BE2C (cell line): ENCODE results near the gene GNG2.

ENCODE experiments used
- DNase-seq: peaks from one replicate; pipeline ENCODE4 v3.0.0-alpha.2; 2020
- H3K27me3 ChIP-seq: fragments of 250-450 bp; sonication (Bioruptor Pico); 2 replicates; pipeline ENCODE4 v1.5.1; 2020; ENCODE audit warnings: mild to moderate bottlenecking
- H3K36me3 ChIP-seq: fragments of 250-450 bp; sonication (Bioruptor Pico); 2 replicates; pipeline ENCODE4 v1.5.1; 2020; ENCODE audit warnings: mild to moderate bottlenecking
- H3K4me1 ChIP-seq: fragments of 250-450 bp; sonication (Bioruptor Pico); 2 replicates; pipeline ENCODE4 v1.5.1; 2020
- H3K4me3 ChIP-seq: 2 replicates; pipeline ENCODE4 v1.5.1; 2011; ENCODE audit warnings: low read depth, low read length
- H3K9me3 ChIP-seq: fragments of 250-450 bp; sonication (Bioruptor Pico); 2 replicates; pipeline ENCODE4 v1.5.1; 2020
- CTCF ChIP-seq: IDR thresholded peaks from 2 replicates; pipeline ENCODE4 v1.5.1; 2012; ENCODE audit warnings: mild to moderate bottlenecking, low read depth, low read length

GNG2 gene

GRCh38 chr14:52012635-52013034 is 152.2 kb downstream of the GNG2 start:
- Histone ChIP-seq H3K27me3 (no peaks in the 10 kb centered on the region), H3K4me3 (no peak overlapping the region), H3K36me3 (peaks cover 42% of the 10 kb centered on the region), H3K9me3 (no peaks in the 10 kb centered on the region), H3K4me1 (peaks cover 19% of the 10 kb centered on the region)
- peak; percentile 30 for DNase-seq
- 0 out of 2 replicates have a peak, but pooled peaks have one; percentile 9 for TF ChIP-seq CTCF

- DNase-seq = peak; percentile 56
- no peak overlapping the region for H3K4me3 ChIP-seq
- peaks cover 19% of the 10 kb centered on the region for H3K4me1 ChIP-seq
- no peaks in the 10 kb centered on the region for H3K27me3 ChIP-seq
- peak; percentile 65 for TF ChIP-seq CTCF
- H3K36me3 ChIP-seq = peaks cover 28% of the 10 kb centered on the region
- no peaks in the 10 kb centered on the region for H3K9me3 ChIP-seq
These were observed 153.7 kb downstream of the GNG2 start for GRCh38 chr14:52013984-52014600.

- H3K27me3 ChIP-seq = no peaks in the 10 kb centered on the region
- DNase-seq = peak; percentile 45
- peaks cover 21% of the 10 kb centered on the region for H3K36me3 ChIP-seq
- no peak for TF ChIP-seq CTCF
- no peaks in the 10 kb centered on the region for H3K9me3 ChIP-seq
- H3K4me3 ChIP-seq = no peak overlapping the region
- H3K4me1 ChIP-seq = peaks cover 19% of the 10 kb centered on the region
These were observed 154.3 kb downstream of the GNG2 start for GRCh38 chr14:52014601-52015267.

GRCh38 chr14:52015411-52016030 is 155.1 kb downstream of the GNG2 start:
- peaks cover 13% of the 10 kb centered on the region for H3K36me3 ChIP-seq
- TF ChIP-seq CTCF = peak; percentile 76
- peak; percentile 52 for DNase-seq
- H3K9me3 ChIP-seq = no peaks in the 10 kb centered on the region
- no peaks in the 10 kb centered on the region for H3K27me3 ChIP-seq
- H3K4me1 ChIP-seq = peaks cover 19% of the 10 kb centered on the region
- no peak overlapping the region for H3K4me3 ChIP-seq

- Histone ChIP-seq H3K36me3 (no peaks in the 10 kb centered on the region), H3K27me3 (no peaks in the 10 kb centered on the region), H3K4me3 (no peak overlapping the region), H3K9me3 (no peaks in the 10 kb centered on the region), H3K4me1 (peaks cover 13% of the 10 kb centered on the region)
- no peak for DNase-seq
- no peak for TF ChIP-seq CTCF
These were observed 157.8 kb downstream of the GNG2 start for GRCh38 chr14:52018252-52018651.

GRCh38 chr14:52018970-52019369 is 158.6 kb downstream of the GNG2 start:
- H3K4me3 ChIP-seq = no peak overlapping the region
- DNase-seq = no peak
- peaks cover 13% of the 10 kb centered on the region for H3K4me1 ChIP-seq
- no peaks in the 10 kb centered on the region for H3K9me3 ChIP-seq
- TF ChIP-seq CTCF = no peak
- H3K27me3 ChIP-seq = no peaks in the 10 kb centered on the region
- H3K36me3 ChIP-seq = no peaks in the 10 kb centered on the region
